ENCODE results near the gene RNF224. TPM values are rescaled to one million over a fixed set of nuclear protein-coding genes. Genes with fewer than 3 reads are reported as not detected.

The RNF224 gene
- total and polyA plus RNA-seq, 2 experiments from 2014 or later: not detected

DNA sequence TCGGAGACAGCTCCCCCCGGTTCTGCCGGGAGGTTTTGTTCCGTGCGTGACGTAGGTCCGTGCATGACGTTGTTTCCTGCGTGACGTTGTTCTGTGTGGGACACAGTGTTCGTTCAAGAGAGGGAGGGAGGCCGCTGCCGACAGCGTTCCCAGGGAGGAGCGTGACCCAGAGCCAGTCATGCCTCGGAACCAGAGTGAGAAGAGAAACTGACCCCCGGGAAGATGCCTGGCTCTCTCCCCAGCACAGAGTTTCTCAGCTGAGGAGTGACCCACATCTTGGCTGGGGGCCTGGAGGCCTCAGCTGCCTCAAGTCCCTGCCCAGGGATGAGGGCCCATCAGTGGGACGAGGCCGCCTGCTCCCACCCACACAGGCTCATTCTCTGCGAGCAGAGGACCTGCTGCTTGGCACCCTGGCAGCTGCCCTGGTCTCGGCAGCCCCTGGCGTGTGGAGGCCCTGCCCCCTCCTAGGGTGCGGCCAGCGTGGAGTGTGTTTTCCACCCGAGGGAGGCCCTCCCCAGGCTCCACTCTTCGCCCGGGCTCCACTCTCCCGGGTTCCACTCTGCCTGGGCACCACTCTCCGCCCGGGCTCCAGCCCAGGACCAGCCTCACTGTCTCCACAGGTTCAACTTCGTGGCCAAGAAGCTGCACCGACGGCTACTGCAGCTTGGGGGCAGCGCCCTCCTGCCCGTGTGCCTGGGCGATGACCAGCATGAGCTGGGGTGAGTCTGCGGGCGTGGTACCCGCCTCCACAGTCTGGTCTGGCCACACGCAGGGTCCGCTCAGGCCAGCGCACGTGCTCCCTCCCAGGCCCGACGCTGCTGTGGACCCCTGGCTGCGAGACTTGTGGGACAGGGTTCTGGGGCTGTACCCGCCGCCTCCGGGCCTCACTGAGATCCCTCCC is 13.9 kb upstream of the RNF224 start:
- no peak for DNase-seq (ENCODE audit: low read depth in 1 of 2, low spot score in 1 of 2)
- Histone ChIP-seq H3K27me3 (no peaks in the 10 kb centered on the region), H3K4me3 (no peak overlapping the region), H3K36me3 (no peaks in the 10 kb centered on the region), H3K4me1 (ENCODE audit: low read depth) (peaks cover 12% of the 10 kb centered on the region), H3K27ac (no peak overlapping the region), H3K9me3 (ENCODE audit: low read depth) (no peaks in the 10 kb centered on the region)
- TF ChIP-seq, protein P1, sequence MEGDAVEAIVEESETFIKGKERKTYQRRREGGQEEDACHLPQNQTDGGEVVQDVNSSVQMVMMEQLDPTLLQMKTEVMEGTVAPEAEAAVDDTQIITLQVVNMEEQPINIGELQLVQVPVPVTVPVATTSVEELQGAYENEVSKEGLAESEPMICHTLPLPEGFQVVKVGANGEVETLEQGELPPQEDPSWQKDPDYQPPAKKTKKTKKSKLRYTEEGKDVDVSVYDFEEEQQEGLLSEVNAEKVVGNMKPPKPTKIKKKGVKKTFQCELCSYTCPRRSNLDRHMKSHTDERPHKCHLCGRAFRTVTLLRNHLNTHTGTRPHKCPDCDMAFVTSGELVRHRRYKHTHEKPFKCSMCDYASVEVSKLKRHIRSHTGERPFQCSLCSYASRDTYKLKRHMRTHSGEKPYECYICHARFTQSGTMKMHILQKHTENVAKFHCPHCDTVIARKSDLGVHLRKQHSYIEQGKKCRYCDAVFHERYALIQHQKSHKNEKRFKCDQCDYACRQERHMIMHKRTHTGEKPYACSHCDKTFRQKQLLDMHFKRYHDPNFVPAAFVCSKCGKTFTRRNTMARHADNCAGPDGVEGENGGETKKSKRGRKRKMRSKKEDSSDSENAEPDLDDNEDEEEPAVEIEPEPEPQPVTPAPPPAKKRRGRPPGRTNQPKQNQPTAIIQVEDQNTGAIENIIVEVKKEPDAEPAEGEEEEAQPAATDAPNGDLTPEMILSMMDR (IDR thresholded peaks at IDR 0.05; ENCODE audit: low read depth, low read length): no peak

DNA sequence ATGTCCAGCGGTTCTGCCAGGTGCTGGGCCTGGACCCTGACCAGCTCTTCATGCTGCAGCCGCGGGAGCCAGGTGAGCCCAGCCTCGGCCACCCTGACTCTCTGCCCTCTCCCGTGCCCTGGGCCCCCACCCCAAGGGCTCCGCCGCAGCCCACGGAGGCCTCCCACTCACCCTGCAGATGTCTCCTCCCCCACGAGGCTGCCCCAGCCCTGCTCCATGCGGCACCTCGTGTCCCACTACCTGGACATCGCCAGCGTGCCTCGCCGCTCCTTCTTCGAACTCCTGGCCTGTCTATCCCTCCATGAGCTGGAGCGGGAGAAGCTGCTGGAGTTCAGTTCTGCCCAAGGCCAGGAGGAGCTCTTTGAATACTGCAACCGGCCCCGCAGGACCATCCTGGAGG is 12.7 kb upstream of the RNF224 start:
- H3K4me3 ChIP-seq: no peak overlapping the region

DNA sequence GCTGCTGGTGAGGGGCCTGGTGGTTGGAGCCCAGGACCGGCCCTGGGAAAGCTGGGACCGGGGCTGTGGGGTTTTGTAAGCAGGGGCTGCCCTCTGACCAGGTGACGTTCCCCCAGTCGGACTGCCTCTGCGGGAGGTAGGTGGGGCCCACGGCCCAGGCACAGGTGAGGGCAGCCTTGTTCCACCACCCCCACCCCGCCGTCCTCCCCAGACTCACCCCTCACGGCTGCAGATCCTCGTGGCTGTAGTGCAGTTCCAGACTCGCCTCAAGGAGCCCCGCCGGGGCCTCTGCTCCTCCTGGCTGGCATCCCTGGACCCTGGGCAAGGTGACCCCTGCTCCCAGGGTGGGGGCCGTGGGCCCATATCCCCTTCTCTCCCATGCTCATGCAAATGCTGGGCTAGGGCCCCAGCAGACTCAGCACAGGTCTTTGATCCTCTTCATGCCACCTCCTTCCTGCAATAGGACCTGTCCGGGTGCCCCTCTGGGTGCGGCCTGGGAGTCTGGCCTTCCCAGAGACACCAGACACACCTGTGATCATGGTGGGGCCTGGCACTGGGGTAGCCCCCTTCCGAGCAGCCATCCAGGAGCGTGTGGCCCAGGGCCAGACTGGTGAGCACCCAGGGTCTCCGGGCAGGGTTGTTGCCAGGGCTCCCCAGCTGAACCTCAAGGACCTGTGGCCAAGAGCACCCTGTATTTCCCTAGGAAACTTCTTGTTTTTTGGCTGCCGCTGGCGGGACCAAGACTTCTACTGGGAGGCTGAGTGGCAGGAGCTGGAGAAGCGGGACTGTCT is 11.9 kb upstream of the RNF224 start:
- no peaks in the 10 kb centered on the region for H3K27me3 ChIP-seq
- no peak overlapping the region for H3K27ac ChIP-seq
- no peak for DNase-seq (ENCODE audit: low read depth in 1 of 2, low spot score in 1 of 2)
- no peak overlapping the region for H3K4me3 ChIP-seq
- H3K9me3 ChIP-seq (ENCODE audit: low read depth): no peaks in the 10 kb centered on the region
- H3K36me3 ChIP-seq: no peaks in the 10 kb centered on the region
- TF ChIP-seq, protein P1 (IDR thresholded peaks at IDR 0.05; ENCODE audit: low read depth, low read length): no peak
- peaks cover 21% of the 10 kb centered on the region for H3K4me1 ChIP-seq (ENCODE audit: low read depth)

More for the DNA sequence above, 12.7 kb upstream of the RNF224 start:
- Histone ChIP-seq H3K4me1 (ENCODE audit: low read depth) (peaks cover 19% of the 10 kb centered on the region), H3K36me3 (no peaks in the 10 kb centered on the region), H3K27ac (no peak overlapping the region), H3K27me3 (no peaks in the 10 kb centered on the region), H3K9me3 (ENCODE audit: low read depth) (no peaks in the 10 kb centered on the region)
- DNase-seq (ENCODE audit: low read depth in 1 of 2, low spot score in 1 of 2): no peak
- TF ChIP-seq, protein P1 (IDR thresholded peaks at IDR 0.05; ENCODE audit: low read depth, low read length): no peak

DNA sequence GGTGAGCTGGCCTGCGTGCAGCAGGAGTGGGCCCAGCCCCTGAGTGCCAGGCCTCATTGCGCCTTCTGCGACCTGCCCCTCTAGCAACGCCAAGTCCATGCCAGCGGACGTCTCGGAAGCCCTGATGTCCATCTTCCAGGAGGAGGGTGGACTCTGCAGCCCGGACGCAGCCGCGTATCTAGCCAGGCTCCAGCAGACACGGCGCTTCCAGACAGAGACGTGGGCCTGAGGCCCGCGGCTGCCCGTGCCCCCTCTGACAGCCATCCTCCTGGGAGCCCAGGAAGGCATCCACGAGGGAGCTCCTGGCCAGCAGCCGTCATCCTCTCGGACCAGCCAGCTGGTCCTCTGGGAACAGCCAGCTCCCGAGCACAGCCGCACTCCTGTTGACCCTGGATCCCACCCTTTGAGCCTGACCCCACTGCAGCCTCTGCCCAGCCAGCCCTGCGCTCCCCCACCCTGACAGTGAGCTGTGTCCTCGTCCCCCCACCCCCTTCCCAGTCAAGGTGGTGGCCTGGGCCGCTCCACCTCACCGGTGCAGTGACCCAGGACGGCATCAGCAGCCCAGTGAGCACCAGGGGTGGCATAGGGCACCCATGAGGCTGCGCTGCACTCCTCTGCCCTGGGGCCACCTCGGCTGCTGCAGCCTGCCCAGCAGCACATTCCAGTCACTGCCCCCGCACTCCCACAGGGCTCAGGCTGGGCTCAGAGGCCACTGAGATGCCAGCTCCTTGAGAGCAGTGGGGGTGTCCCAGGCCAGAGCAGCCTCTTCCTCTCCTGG is 10.9 kb upstream of the RNF224 start:
- DNase-seq (ENCODE audit: low read depth in 1 of 2, low spot score in 1 of 2): no peak
- Histone ChIP-seq H3K36me3 (no peaks in the 10 kb centered on the region), H3K4me1 (ENCODE audit: low read depth) (peaks cover 25% of the 10 kb centered on the region), H3K27me3 (no peaks in the 10 kb centered on the region), H3K27ac (no peak overlapping the region), H3K9me3 (ENCODE audit: low read depth) (no peaks in the 10 kb centered on the region), H3K4me3 (no peak overlapping the region)
- TF ChIP-seq, protein P1 (IDR thresholded peaks at IDR 0.05; ENCODE audit: low read depth, low read length): no peak
